Cardiac ventricle fibroblast (primary cell): ENCODE results near the gene C4orf54. TPM values are rescaled to one million over a fixed set of nuclear protein-coding genes. Genes with fewer than 3 reads are reported as not detected.

Source experiments
- total RNA-seq: library from RNA; depleted of rRNA; stranded (reverse); fragments of >200 nt; gene quantifications from 2 replicates; pipeline ENCODE4 v1.2.3, GENCODE V29; 2015

C4orf54 gene
- not detected in 2 replicates for total RNA-seq

GRCh38 chr4:99657798-99658197 is at the start of gene C4orf54:
TSS of gene C4orf54 (minus strand) at chr4:99657828. CDS start at chr4:99654648, 3,180 bp downstream.

Other genes with a start within 250 kb of the C4orf54 start
- gene ADH7, start 222.5 kb downstream of the C4orf54 start, total RNA-seq = not detected in 2 replicates
- gene C4orf17, start 146.8 kb downstream of the C4orf54 start, total RNA-seq = not detected in 2 replicates
- gene TRMT10A, start 93.8 kb downstream of the C4orf54 start, total RNA-seq = 3.8 and 5.8 TPM in 2 replicates
- 0.06 TPM in 1 of 2 replicates, not detected in the other for gene MTTP, start 83.0 kb downstream of the C4orf54 start, total RNA-seq
- not detected in 2 replicates for gene DAPP1, start 159.0 kb upstream of the C4orf54 start, total RNA-seq
- gene LAMTOR3, start 236.6 kb upstream of the C4orf54 start, total RNA-seq = 24.3 and 31.0 TPM in 2 replicates